K562 (cell line): ENCODE results near the gene CCL4. TPM values are rescaled to one million over a fixed set of nuclear protein-coding genes. Genes with fewer than 3 reads are reported as not detected.

Experiments used
- ATAC-seq: fragments of 200-7000 bp; cut with Tn5 transposase; 3 replicates; pipeline ENCODE4 v1.9.1; 2020; ENCODE audit warnings: moderate library complexity
- BruUV-seq: library from RNA; stranded (reverse); fragments of 400-500 nt; replicated peaks from 2 replicates; lab custom pipeline; 2021; lab: Mats Ljungman, UMichigan
- CTCF ChIA-PET: fragments of 300-600 bp; formaldehyde crosslinking; extraction: SDS; loops from one replicate; lab custom pipeline; 2021; ENCODE audit warnings: low intra/inter-chr PET ratio; lab: Yijun Ruan, JAX
- POLR2A ChIA-PET: fragments of 300-600, 350-650 bp; sonication (Branson Sonifier 250); formaldehyde crosslinking; extraction: SDS; loops from one replicate; lab custom pipeline; 2021; ENCODE audit warnings: antibody characterized with exemption, inconsistent platforms; lab: Yijun Ruan, JAX
- DNase-seq, 4 experiments: peaks; one replicate each; pipeline versions ENCODE4 v3.0.0 to v3.0.0-alpha.2; 2011 to 2018; ENCODE audit warnings: low spot score in 3 of 4, mixed read lengths in 3 of 4; ENCODE audit errors: extremely low read depth in 1 of 4
- FAIRE-seq: peaks from 2 replicates; lab custom pipeline; 2011; peaks lifted over from hg19 to GRCh38; lab: Jason Lieb, UNC
- H2AFZ ChIP-seq: 2 replicates; pipeline ENCODE4 v1.6.0; 2011; ENCODE audit warnings: low read depth, low read length, control low read depth, inconsistent platforms
- H3K27ac ChIP-seq: fragments of 200-600 bp; 3 replicates; pipeline ENCODE4 v1.8.0; 2011; ENCODE audit warnings: low read depth, mild to moderate bottlenecking, control low read depth, inconsistent platforms, low read length, moderate library complexity, mixed read lengths; ENCODE audit errors: extremely low read depth
- H3K27me3 ChIP-seq, 2 experiments: fragments of 300-600 bp in 1 of 2; 2 replicates in 1 of 2; 3 replicates in 1 of 2; pipeline versions ENCODE4 v1.6.0 to v1.8.0; 2011; ENCODE audit warnings: inconsistent platforms in 2 of 2, low read length in 2 of 2, mild to moderate bottlenecking in 1 of 2, mixed read lengths in 1 of 2, moderate library complexity in 1 of 2; ENCODE audit not compliant: control insufficient read depth in 2 of 2, insufficient read depth in 2 of 2
- H3K36me3 ChIP-seq: fragments of 300-600 bp; 3 replicates; pipeline ENCODE4 v1.8.0; 2011; ENCODE audit warnings: mild to moderate bottlenecking, low read length, inconsistent platforms; ENCODE audit not compliant: control insufficient read depth, insufficient read depth
- H3K4me1 ChIP-seq, 2 experiments: fragments of 200-600 bp in 1 of 2; replicated peaks in 1 of 2; 2 replicates in 1 of 2; 3 replicates in 1 of 2; pipeline versions ENCODE4 v1.5.1 to v1.8.0; 2011; ENCODE audit warnings: inconsistent platforms in 2 of 2, low read length in 2 of 2, mild to moderate bottlenecking in 1 of 2, mixed read lengths in 1 of 2, moderate library complexity in 1 of 2; ENCODE audit not compliant: control insufficient read depth in 2 of 2, insufficient read depth in 2 of 2
- H3K4me2 ChIP-seq: 2 replicates; pipeline ENCODE4 v1.6.1; 2011; ENCODE audit warnings: low read length, control low read depth, inconsistent platforms, mixed read lengths; ENCODE audit not compliant: insufficient read depth
- H3K4me3 ChIP-seq: fragments of 200-600 bp; sonication (generic), shearing (Covaris generic); 2 replicates; pipeline ENCODE4 v1.5.1; 2016; ENCODE audit warnings: control low read depth, inconsistent platforms
- H3K79me2 ChIP-seq: fragments of 200-600 bp; 3 replicates; pipeline ENCODE4 v1.8.0; 2011; ENCODE audit warnings: low read length, inconsistent platforms; ENCODE audit not compliant: control insufficient read depth, insufficient read depth
- H3K9ac ChIP-seq, 2 experiments: 2 replicates each; pipeline versions ENCODE4 v1.6.0 to v1.6.1; 2011; ENCODE audit warnings: low read depth in 2 of 2, low read length in 2 of 2, control low read depth in 1 of 2, inconsistent platforms in 1 of 2, mild to moderate bottlenecking in 1 of 2, mixed read lengths in 1 of 2; ENCODE audit not compliant: insufficient read depth in 1 of 2
- H3K9me1 ChIP-seq: one replicate; pipeline ENCODE4 v1.6.0; 2011; ENCODE audit warnings: inconsistent platforms, mild to moderate bottlenecking, low read length, moderate library complexity; ENCODE audit not compliant: control insufficient read depth, insufficient read depth
- H3K9me3 ChIP-seq: replicated peaks from 2 replicates; pipeline ENCODE4 v1.5.1; 2011; ENCODE audit warnings: low read depth, low read length, inconsistent platforms; ENCODE audit not compliant: control insufficient read depth, insufficient read depth
- H4K20me1 ChIP-seq: replicated peaks from 2 replicates; pipeline ENCODE4 v1.6.1; 2011; ENCODE audit warnings: low read length, inconsistent platforms, mixed read lengths; ENCODE audit not compliant: control insufficient read depth, insufficient read depth
- CC2D1A ChIP-seq: fragments of 450-650 bp; IDR thresholded peaks from 2 replicates; pipeline ENCODE4 v1.6.1; 2017; ENCODE audit warnings: mild to moderate bottlenecking
- CHD7 ChIP-seq: fragments of 200-600 bp; sonication (generic); IDR thresholded peaks from one replicate; pipeline ENCODE4 v1.6.1; 2012; ENCODE audit warnings: mild to moderate bottlenecking, low read depth, low read length, inconsistent platforms
- DACH1 ChIP-seq: fragments of 450-650 bp; IDR thresholded peaks from 2 replicates; pipeline ENCODE4 v1.6.1; 2018; ENCODE audit not compliant: partially characterized antibody
- JUNB ChIP-seq: fragments of 450-650 bp; formaldehyde crosslinking; conservative IDR thresholded peaks from 2 replicates; pipeline ENCODE4 v1.4.0; 2020; ENCODE audit warnings: mild to moderate bottlenecking
- NCOA4 ChIP-seq: fragments of 450-650 bp; IDR thresholded peaks from 2 replicates; pipeline ENCODE4 v1.6.1; 2018; ENCODE audit warnings: mild to moderate bottlenecking; ENCODE audit not compliant: partially characterized antibody
- PHTF2 ChIP-seq: fragments of 250-450 bp; sonication (Bioruptor Pico); IDR thresholded peaks from 2 replicates; pipeline ENCODE4 v1.5.0; 2021; ENCODE audit warnings: mild to moderate bottlenecking
- RBM25 ChIP-seq: fragments of 200-400 bp; formaldehyde crosslinking; IDR thresholded peaks from 2 replicates; pipeline ENCODE4 v1.6.1; 2018; ENCODE audit warnings: low read length, low read depth, moderate library complexity; ENCODE audit not compliant: severe bottlenecking
- SREBF2 ChIP-seq: sonication (generic); formaldehyde crosslinking; IDR thresholded peaks from 2 replicates; pipeline ENCODE4 v1.4.0; 2020; ENCODE audit warnings: mild to moderate bottlenecking, missing genetic modification reagents
- YY1 ChIP-seq, 3 experiments: IDR thresholded peaks; 2 replicates each; pipeline ENCODE4 v1.6.1; 2011; ENCODE audit warnings: low read length in 2 of 3, mild to moderate bottlenecking in 2 of 3, moderate library complexity in 2 of 3, borderline replicate concordance in 1 of 3, control low read depth in 1 of 3, low read depth in 1 of 3; ENCODE audit not compliant: insufficient read depth in 3 of 3, insufficient replicate concordance in 2 of 3, control insufficient read depth in 1 of 3, insufficient read length in 1 of 3; ENCODE audit errors: extremely low read depth in 1 of 3
- ZNF175 ChIP-seq: fragments of 200-800 bp; sonication (Bioruptor generic); IDR thresholded peaks from 2 replicates; pipeline ENCODE4 v1.6.1; 2016; ENCODE audit warnings: low read depth, mild to moderate bottlenecking, missing genetic modification characterization, missing compliant biosample characterization
- WGBS: fragments of 100-300 bp; shearing (Covaris generic); methylation state at CpG from one replicate; pipeline ENCODE4 v1.1.6; 2016; ENCODE audit warnings: low coverage, mixed read lengths; ENCODE audit not compliant: insufficient coverage; ENCODE audit errors: missing lambda C conversion rate; 5-methylcytosine and 5-hydroxymethylcytosine counted together
- in situ Hi-C: fragments of 300-500 bp; cut with MboI; formaldehyde crosslinking; loops from 4 replicates; pipeline ENCODE4 v1.15.0; 2018; ENCODE audit warnings: inconsistent platforms, mixed read lengths
- intact Hi-C: fragments of 100-400 bp; cut with micrococcal nuclease; formaldehyde crosslinking; loops from 2 replicates; pipeline ENCODE4 v1.14.2; 2022
- polyA plus RNA-seq, 8 experiments: library from polyadenylated mRNA; depleted of rRNA in 4 of 8; stranded (reverse) in 5 of 8; unstranded in 3 of 8; fragments of >200 nt; fragmentation: Nextera tagmentation in 2 of 8; fragmentation: Illumina TruSeq in 1 of 8; extraction: Ambion mirVana in 2 of 8; extraction: Trizol in 1 of 8; gene quantifications; 2 replicates each; pipeline versions ENCODE4 v1.2.1 to v1.2.3, GENCODE V29; 2011 to 2014; ENCODE audit warnings: inconsistent platforms in 1 of 8, missing spikeins in 1 of 8
- total RNA-seq, 7 experiments: library from RNA; depleted of rRNA in 6 of 7; stranded (reverse); fragments of >200 nt in 6 of 7; fragmentation: Illumina TruSeq in 2 of 7; extraction: Trizol in 2 of 7; gene quantifications; 2 replicates each; pipeline versions ENCODE4 v1.2.1 to v1.2.3, GENCODE V29; 2011 to 2021; ENCODE audit warnings: low replicate concordance in 1 of 7

CCL4 gene
- total and polyA plus RNA-seq, 9 of the 15 experiments (the other 6 are each of a cell fraction or from before 2014, with no cell fraction given) = 0.91 TPM; not detected in 8

- H3K4me1 ChIP-seq = peaks cover 3 to 5% of the 10 kb centered on the region in 2 experiments; a peak in 2 of 5 replicates
- DNase-seq (no peak), ATAC-seq (no peak), FAIRE-seq (no peak)
- H3K4me3 ChIP-seq = no peak overlapping the region
- CTCF ChIA-PET = no interaction called here
- H3K27me3 ChIP-seq = peaks cover 2 to 16% of the 10 kb centered on the region in 2 experiments; a peak in 2 of 5 replicates
- H3K36me3 ChIP-seq = no peaks in the 10 kb centered on the region
- H3K79me2 ChIP-seq = no peaks in the 10 kb centered on the region
- no peak overlapping the region for H3K4me2 ChIP-seq
- no peak overlapping the region for H3K27ac ChIP-seq
- no peaks in the 10 kb centered on the region for H4K20me1 ChIP-seq
- in situ Hi-C loops (no loop called here), intact Hi-C loops (no loop called here)
- no peaks in the 10 kb centered on the region for H3K9me3 ChIP-seq
- H3K9me1 ChIP-seq = no peaks in the 10 kb centered on the region
- POLR2A ChIA-PET = no interaction called here
- BruUV-seq = no TSS peak
- under 1% methylated on average over 10 of the region's 10 CpGs for WGBS
- H2AFZ ChIP-seq = no peak overlapping the region
- no peak overlapping the region for H3K9ac ChIP-seq
- no peak for TF ChIP-seq ZNF175 (CRISPR knock-in tag)
- TF ChIP-seq PHTF2 (CRISPR knock-in tag) = no peak
- no peak for TF ChIP-seq SREBF2 (CRISPR knock-in tag)
- no peak for TF ChIP-seq CC2D1A
- no peak for TF ChIP-seq YY1 (IDR thresholded peaks at IDR 0.05; ENCODE audit: borderline replicate concordance in 1 of 3, control insufficient read depth in 1 of 3, extremely low read depth in 1 of 3, insufficient read depth in 3 of 3, insufficient read length in 1 of 3, insufficient replicate concordance in 2 of 3, low read depth in 1 of 3, low read length in 2 of 3)
- TF ChIP-seq RBM25 = no peak
- no peak for TF ChIP-seq DACH1
- no peak for TF ChIP-seq NCOA4
- TF ChIP-seq CHD7 = no peak
- no peak for TF ChIP-seq JUNB (CRISPR knock-in tag)
Observed at GRCh38 chr17:36153895-36154610, 50.4 kb downstream of the CCL4 start.
